Trophoblast cell (in vitro differentiated cells and primary cell): ENCODE measurements around the gene SMIM1.

ENCODE experiments used
- DNase-seq, 2 donors: peaks; one replicate each; pipeline ENCODE4 v3.0.0-alpha.2; 2016
- H2AFZ ChIP-seq: 2 replicates; pipeline ENCODE4 v1.6.1; 2013; ENCODE audit warnings: low read length, moderate library complexity, mild to moderate bottlenecking; ENCODE audit not compliant: insufficient read depth, poor library complexity
- H2AK5ac ChIP-seq: 2 replicates; pipeline ENCODE4 v1.6.1; 2013; ENCODE audit warnings: mild to moderate bottlenecking, low read length
- H2BK120ac ChIP-seq: 2 replicates; pipeline ENCODE4 v1.6.1; 2013; ENCODE audit warnings: low read length, mild to moderate bottlenecking, moderate library complexity; ENCODE audit not compliant: insufficient read depth, poor library complexity
- H2BK12ac ChIP-seq: 2 replicates; pipeline ENCODE4 v1.6.1; 2013; ENCODE audit warnings: mild to moderate bottlenecking, low read length, moderate library complexity
- H2BK5ac ChIP-seq: 2 replicates; pipeline ENCODE4 v1.6.1; 2013; ENCODE audit warnings: low read length, low read depth, moderate library complexity, mild to moderate bottlenecking; ENCODE audit not compliant: poor library complexity
- H3K14ac ChIP-seq: 2 replicates; pipeline ENCODE4 v1.6.1; 2013; ENCODE audit warnings: mild to moderate bottlenecking, low read length
- H3K18ac ChIP-seq: 2 replicates; pipeline ENCODE4 v1.6.1; 2013; ENCODE audit warnings: mild to moderate bottlenecking, low read length
- H3K23ac ChIP-seq: 2 replicates; pipeline ENCODE4 v1.6.1; 2013; ENCODE audit warnings: low read length
- H3K27ac ChIP-seq: 2 replicates; pipeline ENCODE4 v1.5.1; 2013; ENCODE audit warnings: low read depth, mild to moderate bottlenecking, inconsistent platforms, low read length, moderate library complexity
- H3K27me3 ChIP-seq: 2 replicates; pipeline ENCODE4 v1.6.1; 2013; ENCODE audit warnings: inconsistent platforms, mild to moderate bottlenecking, low read length, moderate library complexity; ENCODE audit not compliant: insufficient read depth
- H3K36me3 ChIP-seq, 2 experiments: 1 replicate in 1 of 2; 2 replicates in 1 of 2; pipeline ENCODE4 v1.6.1; 2013; ENCODE audit warnings: low read length in 2 of 2, mild to moderate bottlenecking in 2 of 2, moderate library complexity in 1 of 2; ENCODE audit not compliant: insufficient read depth in 2 of 2, control insufficient read depth in 1 of 2
- H3K4ac ChIP-seq: 2 replicates; pipeline ENCODE4 v1.6.1; 2013; ENCODE audit warnings: low read depth, mild to moderate bottlenecking, low read length, moderate library complexity
- H3K4me1 ChIP-seq, 2 experiments: 1 replicate in 1 of 2; 2 replicates in 1 of 2; pipeline ENCODE4 v1.6.1; 2013; ENCODE audit warnings: low read length in 2 of 2, mild to moderate bottlenecking in 2 of 2, moderate library complexity in 1 of 2; ENCODE audit not compliant: insufficient read depth in 2 of 2, control insufficient read depth in 1 of 2
- H3K4me2 ChIP-seq: 2 replicates; pipeline ENCODE4 v1.6.1; 2013; ENCODE audit warnings: inconsistent platforms, mild to moderate bottlenecking, low read length, moderate library complexity
- H3K4me3 ChIP-seq: 2 replicates; pipeline ENCODE4 v1.5.1; 2013; ENCODE audit warnings: mild to moderate bottlenecking, low read depth, low read length, inconsistent platforms
- H3K79me1 ChIP-seq: one replicate; pipeline ENCODE4 v1.6.1; 2013; ENCODE audit warnings: low read length
- H3K79me2 ChIP-seq: 2 replicates; pipeline ENCODE4 v1.6.1; 2013; ENCODE audit warnings: low read length, mild to moderate bottlenecking; ENCODE audit not compliant: control insufficient read depth, insufficient read depth, poor library complexity
- H3K9ac ChIP-seq: 2 replicates; pipeline ENCODE4 v1.6.1; 2013; ENCODE audit warnings: mild to moderate bottlenecking, low read length
- H3K9me3 ChIP-seq: 2 replicates; pipeline ENCODE4 v1.6.1; 2013; ENCODE audit warnings: low read depth, mild to moderate bottlenecking, control low read depth, inconsistent platforms, low read length; ENCODE audit not compliant: insufficient read depth
- H4K12ac ChIP-seq: 2 replicates; pipeline ENCODE4 v1.6.1; 2013; ENCODE audit warnings: low read depth, mild to moderate bottlenecking, low read length, moderate library complexity
- H4K8ac ChIP-seq: 2 replicates; pipeline ENCODE4 v1.6.1; 2013; ENCODE audit warnings: low read depth, mild to moderate bottlenecking, low read length, moderate library complexity
- H4K91ac ChIP-seq: one replicate; pipeline ENCODE4 v1.6.1; 2013; ENCODE audit warnings: low read depth, mild to moderate bottlenecking, low read length, moderate library complexity
- WGBS: extraction: QIAGEN DNeasy Blood & Tissue Kit; methylation state at CpG from one replicate; pipeline ENCODE4 v1.1.7; 2013; ENCODE audit warnings: missing lambda C conversion rate; ENCODE audit not compliant: insufficient read length, insufficient coverage; ENCODE audit errors: extremely low coverage; 5-methylcytosine and 5-hydroxymethylcytosine counted together

The SMIM1 gene

DNA sequence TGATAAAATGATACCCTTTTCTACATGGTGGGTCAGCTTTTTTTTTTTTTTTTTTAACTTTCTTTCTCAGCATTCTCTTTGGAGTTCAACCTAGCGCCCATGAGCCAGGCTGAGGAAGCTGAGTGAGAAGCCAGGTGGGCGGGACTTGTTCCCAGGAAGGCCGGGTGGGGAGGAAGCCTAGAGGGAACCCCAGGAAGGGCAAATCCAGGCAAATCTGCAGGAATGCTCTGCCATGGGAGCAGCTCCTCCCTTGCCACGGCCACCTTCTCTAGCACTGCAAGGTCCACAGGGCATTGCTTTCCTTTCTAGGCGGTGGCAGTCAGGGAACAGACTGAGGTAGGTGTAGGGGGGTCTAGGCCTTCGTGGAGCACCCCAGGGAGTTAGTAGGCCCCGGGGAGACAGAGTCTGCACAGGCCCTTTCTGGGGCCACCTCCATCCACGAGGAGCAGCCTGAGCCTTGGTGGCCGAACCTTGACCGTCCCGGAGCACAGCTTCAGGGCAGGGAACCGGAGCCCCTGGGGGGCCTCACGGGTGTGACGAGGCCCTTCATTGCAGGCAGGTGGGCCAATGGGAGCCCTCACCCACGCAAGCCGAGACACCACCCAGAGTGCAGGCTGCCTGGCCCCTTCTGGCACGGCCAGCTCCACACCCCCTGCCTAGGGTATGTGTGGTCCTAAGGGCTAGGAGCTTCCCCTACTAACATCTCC, 38.5 kb upstream of the SMIM1 start:
- Histone ChIP-seq H3K36me3 (peaks cover 23 to 25% of the 10 kb centered on the region in 2 experiments), H3K9me3 (no peaks in the 10 kb centered on the region), H4K8ac (no peak overlapping the region), H2BK120ac (no peak overlapping the region), H3K4ac (no peak overlapping the region), H2AK5ac (no peak overlapping the region), H3K9ac (no peak overlapping the region), H3K14ac (no peak overlapping the region), H3K79me1 (no peaks in the 10 kb centered on the region), H3K4me1 (no peaks in the 10 kb centered on the region), H2BK12ac (no peak overlapping the region), H3K23ac (no peak overlapping the region), H2BK5ac (no peak overlapping the region), H3K4me2 (no peak overlapping the region), H4K91ac (no peak overlapping the region), H3K27me3 (no peaks in the 10 kb centered on the region), H3K79me2 (no peaks in the 10 kb centered on the region), H4K12ac (peak overlapping the region; percentile 9), H3K27ac (no peak overlapping the region), H3K4me3 (no peak overlapping the region), H2AFZ (no peak overlapping the region), H3K18ac (no peak overlapping the region)
- no peak for DNase-seq
- WGBS: no CpG with 5 or more reads among the region's 17 CpGs

DNA sequence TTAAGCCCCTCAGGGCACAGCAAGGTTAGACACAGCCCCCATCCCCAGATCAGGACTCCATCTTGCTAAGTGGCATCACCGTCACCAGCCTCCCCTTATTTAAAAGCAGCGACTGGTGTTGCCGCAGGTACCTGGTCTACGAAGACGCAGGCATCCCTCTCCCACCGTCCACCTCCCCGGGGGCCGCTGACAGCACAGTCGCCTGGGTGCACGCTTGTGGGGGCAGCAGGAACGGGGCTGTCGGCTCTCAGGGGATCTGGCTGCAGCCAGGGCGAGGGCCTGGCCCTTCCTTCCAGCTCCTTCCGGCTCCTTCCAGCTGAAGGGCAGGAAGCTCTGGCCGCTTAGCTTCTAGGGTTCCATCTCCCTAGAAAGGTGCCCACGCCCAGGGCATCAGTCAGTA, 37.9 kb upstream of the SMIM1 start:
- Histone ChIP-seq H2BK12ac (no peak overlapping the region), H3K18ac (no peak overlapping the region), H3K27me3 (no peaks in the 10 kb centered on the region), H3K36me3 (peaks cover 25 to 27% of the 10 kb centered on the region in 2 experiments), H3K4me3 (no peak overlapping the region), H3K4me2 (no peak overlapping the region), H3K23ac (no peak overlapping the region), H3K14ac (no peak overlapping the region), H3K4ac (no peak overlapping the region), H4K91ac (no peak overlapping the region), H4K8ac (no peak overlapping the region), H3K9me3 (no peaks in the 10 kb centered on the region), H2AK5ac (no peak overlapping the region), H2AFZ (no peak overlapping the region), H2BK5ac (no peak overlapping the region), H3K4me1 (no peaks in the 10 kb centered on the region), H4K12ac (no peak overlapping the region), H3K79me2 (no peaks in the 10 kb centered on the region), H3K9ac (no peak overlapping the region), H2BK120ac (no peak overlapping the region), H3K27ac (no peak overlapping the region), H3K79me1 (no peaks in the 10 kb centered on the region)
- DNase-seq: no peak
- WGBS: no CpG with 5 or more reads among the region's 16 CpGs

DNA sequence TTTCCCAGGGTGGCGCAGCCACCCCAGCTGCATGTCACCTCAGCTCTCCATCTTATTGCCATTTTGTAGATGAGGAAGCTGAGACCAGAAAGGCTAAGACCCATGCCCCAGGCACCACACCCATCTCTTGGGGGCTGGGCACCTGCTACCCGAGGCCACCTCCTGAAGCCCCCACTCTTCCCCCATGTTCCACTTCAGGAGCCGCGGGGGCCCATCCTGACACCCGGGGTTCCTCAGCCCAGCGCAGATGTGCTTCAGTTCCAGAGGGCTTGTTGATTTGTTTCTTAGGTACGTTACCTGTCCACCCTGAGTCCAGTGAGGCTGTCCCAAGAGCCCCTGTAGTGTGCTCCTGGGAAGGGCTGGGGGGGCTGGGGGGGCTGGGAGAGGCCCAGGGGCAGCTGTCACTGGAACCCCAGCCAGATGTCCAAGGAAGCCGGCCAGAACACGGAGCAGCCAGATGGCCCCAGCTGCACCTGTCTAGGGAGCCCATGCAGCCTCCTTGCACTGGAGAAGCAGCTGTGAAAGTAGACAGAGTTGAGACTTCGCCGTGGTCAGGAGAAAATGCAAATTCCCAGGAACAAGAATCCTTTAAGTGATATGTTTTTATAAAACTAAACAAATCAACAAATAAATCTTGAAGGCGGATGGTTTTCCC, 37.4 kb upstream of the SMIM1 start:
- Histone ChIP-seq H3K36me3 (peaks cover 30 to 32% of the 10 kb centered on the region in 2 experiments), H3K4me1 (no peaks in the 10 kb centered on the region), H4K91ac (no peak overlapping the region), H2BK5ac (no peak overlapping the region), H3K14ac (no peak overlapping the region), H3K79me2 (no peaks in the 10 kb centered on the region), H3K79me1 (no peaks in the 10 kb centered on the region), H3K4ac (no peak overlapping the region), H4K12ac (no peak overlapping the region), H3K27ac (no peak overlapping the region), H3K27me3 (no peaks in the 10 kb centered on the region), H2AFZ (no peak overlapping the region), H2AK5ac (no peak overlapping the region), H2BK120ac (no peak overlapping the region), H3K23ac (no peak overlapping the region), H2BK12ac (no peak overlapping the region), H3K18ac (no peak overlapping the region), H3K9ac (no peak overlapping the region), H4K8ac (no peak overlapping the region), H3K9me3 (no peaks in the 10 kb centered on the region), H3K4me2 (no peak overlapping the region), H3K4me3 (no peak overlapping the region)
- no peak for DNase-seq
- no CpG with 5 or more reads among the region's 12 CpGs for WGBS

DNA sequence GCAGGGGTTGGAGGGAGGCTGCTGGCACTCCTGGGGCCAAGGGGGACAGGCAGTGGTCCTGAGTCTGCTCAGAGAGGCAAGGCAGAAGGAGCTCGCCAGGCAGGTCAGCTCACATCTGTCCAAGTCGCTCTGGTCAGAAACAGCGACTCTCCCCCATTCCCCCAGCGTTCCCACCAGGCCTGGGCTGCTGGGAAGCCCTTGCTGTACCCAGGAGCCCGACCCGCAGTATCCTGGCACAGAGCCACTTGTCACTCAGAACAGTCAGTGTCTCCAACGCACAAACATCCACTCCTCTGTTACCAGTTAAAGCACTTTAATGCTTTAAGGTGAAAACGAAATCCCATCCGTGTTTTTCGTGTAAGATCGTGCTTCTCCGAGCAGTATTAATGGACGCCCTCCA, 36.9 kb upstream of the SMIM1 start:
- Histone ChIP-seq H4K91ac (no peak overlapping the region), H3K18ac (no peak overlapping the region), H3K27me3 (no peaks in the 10 kb centered on the region), H3K4me3 (no peak overlapping the region), H3K9me3 (no peaks in the 10 kb centered on the region), H3K4me1 (no peaks in the 10 kb centered on the region), H2AK5ac (no peak overlapping the region), H2AFZ (no peak overlapping the region), H3K27ac (no peak overlapping the region), H2BK5ac (no peak overlapping the region), H3K23ac (no peak overlapping the region), H3K9ac (no peak overlapping the region), H2BK12ac (no peak overlapping the region), H4K12ac (no peak overlapping the region), H2BK120ac (no peak overlapping the region), H3K79me2 (no peaks in the 10 kb centered on the region), H4K8ac (no peak overlapping the region), H3K4ac (no peak overlapping the region), H3K4me2 (no peak overlapping the region), H3K79me1 (no peaks in the 10 kb centered on the region), H3K36me3 (peaks cover 30 to 32% of the 10 kb centered on the region in 2 experiments), H3K14ac (no peak overlapping the region)
- no peak for DNase-seq
- WGBS: no CpG with 5 or more reads among the region's 13 CpGs
